CD8-positive, alpha-beta memory T cell (primary cell): ENCODE data around the gene OR6F1. TPM values are rescaled to one million over a fixed set of nuclear protein-coding genes. Genes with fewer than 3 reads are reported as not detected.

Experiments used
- CTCF ChIA-PET: fragments of 350-600 bp; sonication (Branson Sonifier 250); formaldehyde crosslinking; loops from one replicate; lab custom pipeline; 2021; ENCODE audit warnings: antibody characterized with exemption; lab: Charles Lee
- POLR2A ChIA-PET: fragments of 350-600 bp; sonication (Branson Sonifier 250); formaldehyde crosslinking; loops from one replicate; lab custom pipeline; 2021; ENCODE audit warnings: antibody characterized with exemption; lab: Charles Lee
- DNase-seq, 5 donors: peaks; one replicate each; pipeline versions ENCODE4 v3.0.0 to v3.0.0-alpha.2; 2020 to 2022; ENCODE audit warnings: mixed read lengths in 1 of 5
- H3K27ac ChIP-seq: one replicate; pipeline ENCODE4 v1.7.0; 2013; ENCODE audit warnings: low read depth, mild to moderate bottlenecking, low read length, moderate library complexity
- H3K27me3 ChIP-seq: 2 replicates; pipeline ENCODE4 v1.7.0; 2013; ENCODE audit warnings: low read length, mild to moderate bottlenecking; ENCODE audit not compliant: insufficient read depth, poor library complexity, severe bottlenecking
- H3K36me3 ChIP-seq: 2 replicates; pipeline ENCODE4 v1.7.0; 2013; ENCODE audit warnings: mild to moderate bottlenecking, low read length, moderate library complexity; ENCODE audit not compliant: insufficient read depth
- H3K4me1 ChIP-seq: 2 replicates; pipeline ENCODE4 v1.7.0; 2013; ENCODE audit warnings: mild to moderate bottlenecking, low read length, moderate library complexity; ENCODE audit not compliant: insufficient read depth
- H3K4me3 ChIP-seq: 2 replicates; pipeline ENCODE4 v1.7.0; 2013; ENCODE audit warnings: mild to moderate bottlenecking, low read length
- H3K9me3 ChIP-seq: 2 replicates; pipeline ENCODE4 v1.7.0; 2013; ENCODE audit warnings: mild to moderate bottlenecking, low read length
- H3K27ac Mint-ChIP-seq, 8 donors: one replicate each; pipeline ENCODE4 v1.8.0; 2020 to 2021; ENCODE audit warnings: mixed read lengths in 8 of 8, mild to moderate bottlenecking in 6 of 8, inconsistent platforms in 3 of 8, moderate library complexity in 3 of 8
- H3K27me3 Mint-ChIP-seq, 2 donors: one replicate each; pipeline ENCODE4 v1.8.0; 2020 to 2021; ENCODE audit warnings: mixed read lengths in 2 of 2, mild to moderate bottlenecking in 1 of 2, moderate library complexity in 1 of 2
- H3K36me3 Mint-ChIP-seq, 3 donors: one replicate each; pipeline ENCODE4 v1.8.0; 2020 to 2021; ENCODE audit warnings: mixed read lengths in 3 of 3, inconsistent platforms in 1 of 3, mild to moderate bottlenecking in 1 of 3
- H3K4me1 Mint-ChIP-seq, 3 donors: one replicate each; pipeline ENCODE4 v1.8.0; 2020 to 2021; ENCODE audit warnings: mixed read lengths in 3 of 3, inconsistent platforms in 1 of 3, mild to moderate bottlenecking in 1 of 3
- H3K4me3 Mint-ChIP-seq, 7 donors: one replicate each; pipeline ENCODE4 v1.8.0; 2020 to 2021; ENCODE audit warnings: mixed read lengths in 7 of 7, mild to moderate bottlenecking in 6 of 7, moderate library complexity in 4 of 7, inconsistent platforms in 2 of 7
- H3K9me3 Mint-ChIP-seq, 5 donors: one replicate each; pipeline ENCODE4 v1.8.0; 2020 to 2022; ENCODE audit warnings: mixed read lengths in 5 of 5, mild to moderate bottlenecking in 3 of 5, moderate library complexity in 2 of 5, inconsistent platforms in 1 of 5
- polyA plus RNA-seq: library from polyadenylated mRNA; unstranded; fragments of 300-500 nt; fragmentation: Illumina TruSeq; gene quantifications from one replicate; pipeline ENCODE4 v1.2.3, GENCODE V29; 2021
- total RNA-seq, 2 experiments: library from RNA; stranded (reverse); gene quantifications; one replicate each; pipeline ENCODE4 v1.2.3, GENCODE V29; 2021

Gene OR6F1
- total and polyA plus RNA-seq, 3 experiments from 2014 or later: not detected

- no peaks in the 10 kb centered on the region for H3K36me3 ChIP-seq
- H3K9me3 ChIP-seq: no peaks in the 10 kb centered on the region
- H3K27me3 ChIP-seq: no peaks in the 10 kb centered on the region
- POLR2A ChIA-PET: no interaction called here
- Mint-ChIP-seq H3K4me1 (no peaks in the 10 kb centered on the region), H3K4me3 (no peak overlapping the region), H3K27me3 (no peaks in the 10 kb centered on the region), H3K9me3 (no peaks in the 10 kb centered on the region), H3K27ac (no peak overlapping the region), H3K36me3 (no peaks in the 10 kb centered on the region)
- H3K4me3 ChIP-seq: no peak overlapping the region
- H3K27ac ChIP-seq: no peak overlapping the region
- no peaks in the 10 kb centered on the region for H3K4me1 ChIP-seq
- DNase-seq: no peak
- CTCF ChIA-PET: no interaction called here
These were observed 36.3 kb downstream of the OR6F1 start for GRCh38 chr1:247680171-247680570.

GRCh38 chr1:247679639-247680038 is 36.8 kb downstream of the OR6F1 start, which contains the start of gene OR13G1:
Gene OR13G1 (minus strand): TSS chr1:247679739. CDS start chr1:247673041, 6,698 bp downstream.
- no peaks in the 10 kb centered on the region for H3K36me3 ChIP-seq
- no peaks in the 10 kb centered on the region for H3K27me3 ChIP-seq
- Mint-ChIP-seq H3K9me3 (no peaks in the 10 kb centered on the region), H3K4me1 (no peaks in the 10 kb centered on the region), H3K27me3 (no peaks in the 10 kb centered on the region), H3K36me3 (no peaks in the 10 kb centered on the region), H3K27ac (no peak within 1 kb of the TSS), H3K4me3 (no peak within 1 kb of the TSS)
- POLR2A ChIA-PET: no interaction called here
- DNase-seq: no peak
- H3K4me1 ChIP-seq: no peaks in the 10 kb centered on the region
- no peaks in the 10 kb centered on the region for H3K9me3 ChIP-seq
- no peak within 1 kb of the TSS for H3K4me3 ChIP-seq
- CTCF ChIA-PET: no interaction called here
- H3K27ac ChIP-seq: no peak within 1 kb of the TSS

- POLR2A ChIA-PET: no interaction called here
- Mint-ChIP-seq H3K27me3 (no peaks in the 10 kb centered on the region), H3K9me3 (peaks cover 2 to 5% (median 5%) of the 10 kb centered on the region in 5 donors), H3K4me3 (no peak overlapping the region), H3K4me1 (no peaks in the 10 kb centered on the region), H3K27ac (no peak overlapping the region), H3K36me3 (no peaks in the 10 kb centered on the region)
- DNase-seq: no peak
- Histone ChIP-seq H3K4me3 (no peak overlapping the region), H3K36me3 (no peaks in the 10 kb centered on the region), H3K4me1 (no peaks in the 10 kb centered on the region), H3K9me3 (no peaks in the 10 kb centered on the region), H3K27me3 (no peaks in the 10 kb centered on the region), H3K27ac (no peak overlapping the region)
- CTCF ChIA-PET: no interaction called here
These were observed 47.2 kb downstream of the OR6F1 start for GRCh38 chr1:247669225-247669624.

Other genes starting within 250 kb of the OR6F1 start
- not detected for gene OR2C3, start 180.2 kb downstream of the OR6F1 start, total RNA-seq
- not detected for gene OR2C3, start 180.2 kb downstream of the OR6F1 start, polyA plus RNA-seq
- under 1 TPM; 0.11 to 0.20 TPM for gene GCSAML, start 167.5 kb downstream of the OR6F1 start, total RNA-seq
- not detected for gene GCSAML, start 167.5 kb downstream of the OR6F1 start, polyA plus RNA-seq
- gene OR2G2, start 128.3 kb downstream of the OR6F1 start, total RNA-seq: not detected
- not detected for gene OR2G2, start 128.3 kb downstream of the OR6F1 start, polyA plus RNA-seq
- gene OR2G3, start 111.1 kb downstream of the OR6F1 start, total RNA-seq: not detected
- not detected for gene OR2G3, start 111.1 kb downstream of the OR6F1 start, polyA plus RNA-seq
- not detected for gene OR13G1, start 36.9 kb downstream of the OR6F1 start, total RNA-seq
- gene OR13G1, start 36.9 kb downstream of the OR6F1 start, polyA plus RNA-seq: not detected
- not detected for gene OR14K1, start 22.0 kb upstream of the OR6F1 start, total RNA-seq
- gene OR14K1, start 22.0 kb upstream of the OR6F1 start, polyA plus RNA-seq: not detected
- gene OR14A2, start 31.5 kb upstream of the OR6F1 start, total RNA-seq: not detected
- gene OR14A2, start 31.5 kb upstream of the OR6F1 start, polyA plus RNA-seq: not detected
- gene OR1C1, start 43.9 kb upstream of the OR6F1 start, total RNA-seq: not detected
- not detected for gene OR1C1, start 43.9 kb upstream of the OR6F1 start, polyA plus RNA-seq
- gene OR14A16, start 107.5 kb upstream of the OR6F1 start, total RNA-seq: not detected
- not detected for gene OR14A16, start 107.5 kb upstream of the OR6F1 start, polyA plus RNA-seq
- gene OR11L1, start 125.2 kb upstream of the OR6F1 start, total RNA-seq: not detected
- gene OR11L1, start 125.2 kb upstream of the OR6F1 start, polyA plus RNA-seq: not detected
- gene TRIM58, start 140.5 kb upstream of the OR6F1 start, total RNA-seq: under 1 TPM; 0.09 to 0.16 TPM
- gene TRIM58, start 140.5 kb upstream of the OR6F1 start, polyA plus RNA-seq: 0.08 TPM
- not detected for gene OR2W3, start 178.9 kb upstream of the OR6F1 start, total RNA-seq
- gene OR2W3, start 178.9 kb upstream of the OR6F1 start, polyA plus RNA-seq: not detected
- gene OR2T8, start 203.6 kb upstream of the OR6F1 start, total RNA-seq: not detected
- gene OR2T8, start 203.6 kb upstream of the OR6F1 start, polyA plus RNA-seq: not detected
- gene OR2AJ1, start 208.2 kb upstream of the OR6F1 start, total RNA-seq: not detected
- not detected for gene OR2AJ1, start 208.2 kb upstream of the OR6F1 start, polyA plus RNA-seq
- not detected for gene OR2L8, start 232.2 kb upstream of the OR6F1 start, total RNA-seq
- gene OR2L8, start 232.2 kb upstream of the OR6F1 start, polyA plus RNA-seq: not detected
- not detected for gene OR2AK2, start 248.6 kb upstream of the OR6F1 start, total RNA-seq
- not detected for gene OR2AK2, start 248.6 kb upstream of the OR6F1 start, polyA plus RNA-seq